ELR (cell line): ENCODE data around the gene RAB34.

ENCODE experiments used
- DNase-seq: peaks from one replicate; pipeline ENCODE4 v3.0.0-alpha.2; 2015; ENCODE audit warnings: low read depth

The RAB34 gene

GRCh38 chr17:28712032-28712704 is 5.5 kb downstream of the RAB34 start:
- DNase-seq = no peak

GRCh38 chr17:28711723-28712031 is 6.0 kb downstream of the RAB34 start, which contains the start of gene PROCA1:
PROCA1 (minus strand) TSS chr17:28711888; CDS start chr17:28711660, 228 bp downstream.
- no peak for DNase-seq

- peak; percentile 93 for DNase-seq
Measured at GRCh38 chr17:28710861-28711722, 6.6 kb downstream of the RAB34 start.

- DNase-seq = no peak
Measured at GRCh38 chr17:28707339-28707720, 10.3 kb downstream of the RAB34 start.

GRCh38 chr17:28706471-28707338 is 11.0 kb downstream of the RAB34 start:
- no peak for DNase-seq

GRCh38 chr17:28705728-28706334 is 11.8 kb downstream of the RAB34 start:
- DNase-seq = no peak

GRCh38 chr17:28705074-28705659 is 12.5 kb downstream of the RAB34 start:
- no peak for DNase-seq

GRCh38 chr17:28704219-28704858 is 13.3 kb downstream of the RAB34 start:
- no peak for DNase-seq

- no peak for DNase-seq
Measured at GRCh38 chr17:28703552-28704218, 14.0 kb downstream of the RAB34 start.

GRCh38 chr17:28702752-28703150 is 14.9 kb downstream of the RAB34 start:
- DNase-seq = no peak

- no peak for DNase-seq
Measured at GRCh38 chr17:28702026-28702751, 15.5 kb downstream of the RAB34 start.

- DNase-seq = no peak
Measured at GRCh38 chr17:28700830-28701492, 16.7 kb downstream of the RAB34 start.

GRCh38 chr17:28700278-28700677 is 17.4 kb downstream of the RAB34 start:
- no peak for DNase-seq

GRCh38 chr17:28698253-28698941 is 19.3 kb downstream of the RAB34 start:
- DNase-seq = no peak

GRCh38 chr17:28693869-28694268 is 23.8 kb downstream of the RAB34 start:
- no peak for DNase-seq

GRCh38 chr17:28689011-28689410 is 28.7 kb downstream of the RAB34 start:
- no peak for DNase-seq

GRCh38 chr17:28688481-28688880 is 29.2 kb downstream of the RAB34 start:
- no peak for DNase-seq

GRCh38 chr17:28686296-28686695 is 31.4 kb downstream of the RAB34 start:
- no peak for DNase-seq

- DNase-seq = no peak
Measured at GRCh38 chr17:28685366-28685765, 32.3 kb downstream of the RAB34 start.
